GM18858 (cell line): ENCODE results near the gene PERCC1.

ENCODE experiments used
- ATAC-seq: cut with Tn5 transposase; IDR thresholded peaks from one replicate; pipeline ENCODE4 v1.9.1; 2021; ENCODE audit not compliant: unreplicated experiment

The PERCC1 gene

GRCh38 chr16:1448536-1449116 is 17.7 kb downstream of the PERCC1 start:
- ATAC-seq, result no peak

GRCh38 chr16:1449201-1449788 is 18.4 kb downstream of the PERCC1 start:
- no peak for ATAC-seq

GRCh38 chr16:1450218-1450617 is 19.3 kb downstream of the PERCC1 start:
- ATAC-seq, result no peak

GRCh38 chr16:1450841-1451240 is 20.0 kb downstream of the PERCC1 start:
- no peak for ATAC-seq

GRCh38 chr16:1451702-1452392 is 21.0 kb downstream of the PERCC1 start:
- ATAC-seq, result no peak

GRCh38 chr16:1452530-1452929 is 21.7 kb downstream of the PERCC1 start:
- no peak for ATAC-seq

GRCh38 chr16:1453316-1453715 is 22.4 kb downstream of the PERCC1 start:
- ATAC-seq, result no peak

- no peak for ATAC-seq
These were observed 23.7 kb downstream of the PERCC1 start for GRCh38 chr16:1454561-1454960.

GRCh38 chr16:1455190-1456171 is 24.6 kb downstream of the PERCC1 start:
- ATAC-seq, result no peak

- no peak for ATAC-seq
These were observed 26.1 kb downstream of the PERCC1 start for GRCh38 chr16:1456951-1457350.

GRCh38 chr16:1457489-1458245 is 26.8 kb downstream of the PERCC1 start:
- ATAC-seq, result no peak

GRCh38 chr16:1458336-1458976 is 27.6 kb downstream of the PERCC1 start:
- no peak for ATAC-seq

- ATAC-seq, result no peak
These were observed 28.1 kb downstream of the PERCC1 start for GRCh38 chr16:1458977-1459341.

- no peak for ATAC-seq
These were observed 29.1 kb downstream of the PERCC1 start for GRCh38 chr16:1459967-1460366.

- ATAC-seq, result no peak
These were observed 29.8 kb downstream of the PERCC1 start for GRCh38 chr16:1460602-1461138.

- no peak for ATAC-seq
These were observed 30.3 kb downstream of the PERCC1 start for GRCh38 chr16:1461146-1461545.

- no peak for ATAC-seq
These were observed 33.5 kb downstream of the PERCC1 start for GRCh38 chr16:1464196-1464893.

- ATAC-seq, result no peak
These were observed 34.2 kb downstream of the PERCC1 start for GRCh38 chr16:1464894-1465566.

- ATAC-seq, result no peak
These were observed 34.7 kb downstream of the PERCC1 start for GRCh38 chr16:1465567-1465915.
